Lung (tissue), 12 donors: ENCODE results near the gene FAM13B. TPM values are rescaled to one million over a fixed set of nuclear protein-coding genes. Genes with fewer than 3 reads are reported as not detected.
"Not testable (repeated sequence)": the region's sequence is repeated elsewhere in the genome, so short reads cannot be mapped to it uniquely, and the experiment has no call there.

Source experiments
- ATAC-seq: fragments of 200-7000 bp; cut with Tn5 transposase; one replicate; pipeline ENCODE4 v1.9.1; 2020; ENCODE audit warnings: moderate number of reproducible peaks; ENCODE audit not compliant: insufficient read depth, low FRiP score
- DNase-seq, 3 donors: peaks; one replicate each; pipeline ENCODE4 v3.0.0-alpha.2; 2013 to 2017
- H3K27ac ChIP-seq, 2 donors: one replicate each; pipeline ENCODE4 v1.5.1; 2013; ENCODE audit warnings: mild to moderate bottlenecking in 2 of 2, moderate library complexity in 2 of 2, control low read depth in 1 of 2, inconsistent platforms in 1 of 2, low read depth in 1 of 2, low read length in 1 of 2
- H3K27me3 ChIP-seq, 3 donors: one replicate each; pipeline ENCODE4 v1.5.1; 2013; ENCODE audit warnings: low read length in 2 of 3; ENCODE audit not compliant: control insufficient read depth in 3 of 3, insufficient read depth in 3 of 3
- H3K36me3 ChIP-seq, 4 donors: one replicate each; pipeline ENCODE4 v1.5.1; 2013; ENCODE audit warnings: low read length in 4 of 4, mild to moderate bottlenecking in 1 of 4, moderate library complexity in 1 of 4; ENCODE audit not compliant: control insufficient read depth in 4 of 4, insufficient read depth in 4 of 4
- H3K4me1 ChIP-seq, 5 donors: one replicate each; pipeline ENCODE4 v1.5.1; 2013; ENCODE audit warnings: low read length in 5 of 5, mild to moderate bottlenecking in 2 of 5, moderate library complexity in 1 of 5; ENCODE audit not compliant: control insufficient read depth in 5 of 5, insufficient read depth in 5 of 5
- H3K4me3 ChIP-seq: one replicate; pipeline ENCODE4 v1.5.1; 2013; ENCODE audit warnings: mild to moderate bottlenecking, control low read depth, moderate library complexity
- H3K9ac ChIP-seq, 2 donors: one replicate each; pipeline ENCODE4 v1.5.1; 2013; ENCODE audit warnings: low read length in 2 of 2, control low read depth in 1 of 2; ENCODE audit not compliant: insufficient read depth in 1 of 2
- H3K9me3 ChIP-seq, 4 donors: one replicate each; pipeline ENCODE4 v1.5.1; 2013; ENCODE audit warnings: low read length in 3 of 4, mild to moderate bottlenecking in 1 of 4, moderate library complexity in 1 of 4; ENCODE audit not compliant: control insufficient read depth in 4 of 4, insufficient read depth in 3 of 4
- CTCF ChIP-seq: IDR thresholded peaks from 2 replicates; pipeline ENCODE4 v1.5.1; 2012; ENCODE audit warnings: mild to moderate bottlenecking; ENCODE audit errors: control extremely low read depth, extremely low read depth
- WGBS, 2 donors: extraction: QIAGEN DNeasy Blood & Tissue Kit; methylation state at CpG; one replicate each; pipeline ENCODE4 v1.1.7; 2013; 5-methylcytosine and 5-hydroxymethylcytosine counted together
- polyA plus RNA-seq, 2 donors: library from polyadenylated mRNA; stranded (reverse); fragments of 200-250 nt; gene quantifications; one replicate each; pipeline ENCODE4 v1.2.1, GENCODE V29; 2013
- total RNA-seq, 2 donors: library from RNA; depleted of rRNA in 1 of 2; stranded (reverse); fragments of >200 nt in 1 of 2; gene quantifications; one replicate each; pipeline ENCODE4 v1.2.1, GENCODE V29; 2014 to 2021
- donor health status: control.
- donor health status: control.
- donor health status: Bipolar disorder and iron deficiency.
- donor health status: healthy.
- donor health status: DM: yes; HTN: yes; CAD: no.

Gene FAM13B
- total and polyA plus RNA-seq, 4 donors = 7.6 to 63.6 (median 23.4) TPM

DNA sequence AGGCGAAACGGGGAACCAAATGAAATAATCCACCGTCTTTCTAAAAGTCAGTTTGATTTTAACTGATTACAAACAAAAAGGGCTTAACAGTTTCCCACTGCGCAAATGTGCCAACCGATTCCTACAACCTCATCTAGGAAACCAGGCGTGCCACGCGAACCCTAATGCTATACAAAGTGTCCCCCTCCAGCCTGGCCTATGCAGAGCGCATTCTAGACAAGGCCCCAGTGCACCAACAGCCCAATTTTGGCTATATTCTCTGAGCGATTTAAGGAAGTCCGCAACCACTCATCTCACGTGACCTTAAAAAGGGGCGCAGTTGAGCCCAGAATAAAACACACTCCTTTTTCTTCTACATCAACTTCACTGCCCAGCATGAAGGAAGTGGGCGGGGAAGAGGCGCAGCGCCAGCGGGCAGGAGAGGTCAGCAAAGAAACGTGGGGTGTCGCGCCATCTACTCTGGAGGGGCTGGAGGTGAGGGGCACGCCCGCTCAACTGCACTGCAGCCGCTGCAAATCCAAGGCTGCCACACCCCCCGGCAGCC is 779 bp downstream of the FAM13B start:
- peak overlapping the region; percentile 99 to 100 for H3K27ac ChIP-seq
- H3K9me3 ChIP-seq = no peaks in the 10 kb centered on the region
- peaks cover 3 to 25% (median 11%) of the 10 kb centered on the region in 5 donors for H3K4me1 ChIP-seq
- H3K27me3 ChIP-seq = no peaks in the 10 kb centered on the region
- ATAC-seq = peak; percentile 22
- peak overlapping the region; percentile 26 to 69 for H3K9ac ChIP-seq
- DNase-seq = peak in 2 of 3 donors; percentile 66 to 67
- no peak for TF ChIP-seq CTCF
- H3K36me3 ChIP-seq = peaks cover 0 to 5% (median 0%) of the 10 kb centered on the region in 4 donors
- 1 to 2% methylated on average over 24 of the region's 24 CpGs for WGBS, 2 donors
- peak overlapping the region; percentile 93 for H3K4me3 ChIP-seq

- Histone ChIP-seq H3K9ac (no peak overlapping the region), H3K4me3 (no peak overlapping the region), H3K36me3 (peaks cover 0 to 5% (median 2%) of the 10 kb centered on the region in 4 donors), H3K27me3 (no peaks in the 10 kb centered on the region), H3K27ac (no peak overlapping the region), H3K9me3 (no peaks in the 10 kb centered on the region), H3K4me1 (peaks cover 3 to 25% (median 14%) of the 10 kb centered on the region in 5 donors)
- ATAC-seq (no peak), DNase-seq (no peak)
- WGBS, 2 donors = 80 to 81% methylated on average over 2 of the region's 2 CpGs
- no peak for TF ChIP-seq CTCF
Observed at GRCh38 chr5:138029944-138030343, 2.9 kb downstream of the FAM13B start.

GRCh38 chr5:138029501-138029900 is 3.4 kb downstream of the FAM13B start:
- Histone ChIP-seq H3K27me3 (no peaks in the 10 kb centered on the region), H3K9ac (peak overlapping the region in 1 of 2 donors; percentile 44), H3K4me1 (peaks cover 3 to 25% (median 16%) of the 10 kb centered on the region in 5 donors), H3K4me3 (no peak overlapping the region), H3K27ac (no peak overlapping the region), H3K9me3 (no peaks in the 10 kb centered on the region), H3K36me3 (peaks cover 0 to 5% (median 2%) of the 10 kb centered on the region in 4 donors)
- 66 to 69% methylated on average over 2 of the region's 2 CpGs for WGBS, 2 donors
- no peak for ATAC-seq
- no peak for TF ChIP-seq CTCF
- DNase-seq = no peak

DNA sequence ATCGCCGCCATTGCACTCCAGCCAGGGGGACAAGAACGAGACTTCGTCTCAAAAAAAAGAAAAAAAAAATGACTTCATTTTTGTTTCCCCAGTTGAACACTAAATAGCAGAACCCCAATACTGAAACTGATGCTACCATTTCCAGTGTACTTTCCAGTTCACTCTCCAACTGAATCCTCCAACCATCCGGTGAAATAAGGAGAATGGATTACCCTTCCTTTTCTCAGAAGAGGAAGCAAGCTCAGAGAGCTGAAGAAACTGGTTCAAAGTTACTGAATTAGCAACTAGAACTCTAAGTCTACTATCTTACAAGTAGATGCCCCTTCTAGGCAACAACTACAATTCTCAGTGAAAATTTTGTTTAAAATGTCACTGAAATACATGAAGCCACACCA is 3.9 kb downstream of the FAM13B start:
- Histone ChIP-seq H3K36me3 (peaks cover 0 to 5% (median 2%) of the 10 kb centered on the region in 4 donors), H3K4me3 (no peak overlapping the region), H3K27me3 (no peaks in the 10 kb centered on the region), H3K27ac (no peak overlapping the region), H3K4me1 (peaks cover 3 to 25% (median 16%) of the 10 kb centered on the region in 5 donors), H3K9me3 (no peaks in the 10 kb centered on the region), H3K9ac (no peak overlapping the region)
- no peak for TF ChIP-seq CTCF
- WGBS, 2 donors = 85 to 92% methylated on average over 5 of the region's 5 CpGs
- DNase-seq (no peak), ATAC-seq (no peak)

DNA sequence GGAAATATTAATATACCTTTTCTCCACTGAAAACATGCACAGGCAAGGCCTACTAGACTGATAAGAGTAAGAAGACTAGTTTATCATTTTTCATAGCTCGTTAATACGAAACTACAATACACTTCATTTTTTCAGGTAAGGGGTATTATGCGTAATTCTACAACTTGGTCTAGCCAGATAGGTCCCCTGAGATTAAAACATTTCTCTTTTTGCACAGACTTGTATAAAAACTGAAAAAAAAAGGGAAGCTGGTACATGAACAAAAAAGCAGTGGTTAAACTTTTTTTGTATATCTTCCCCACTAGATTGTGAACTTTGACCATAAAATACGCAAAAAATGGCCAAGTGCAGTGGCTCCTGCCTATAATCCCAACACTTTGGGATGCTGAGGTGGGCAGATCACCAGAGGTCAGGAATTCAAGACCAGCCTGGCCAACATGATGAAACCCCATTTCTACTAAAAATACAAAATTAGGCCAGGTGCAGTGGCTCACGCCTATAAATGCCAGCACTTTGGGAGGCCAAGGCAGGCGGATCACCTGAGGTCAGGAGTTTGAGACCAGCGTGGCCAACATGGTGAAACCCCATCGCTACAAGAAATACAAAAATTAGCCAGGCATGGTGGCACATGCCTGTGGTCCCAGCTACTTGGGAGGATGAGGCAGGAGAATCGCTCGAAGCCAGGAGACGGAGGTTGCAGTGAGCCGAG is 4.5 kb downstream of the FAM13B start:
- not testable (repeated sequence) for H3K9ac ChIP-seq, DNase-seq, H3K36me3 ChIP-seq, H3K27ac ChIP-seq, H3K27me3 ChIP-seq, H3K4me3 ChIP-seq, ATAC-seq, H3K9me3 ChIP-seq
- H3K4me1 ChIP-seq = peaks cover 3 to 20% (median 16%) of the 10 kb centered on the region in 5 donors
- 86 to 92% methylated on average over 12 of the region's 12 CpGs for WGBS, 2 donors
